K562 (cell line): ENCODE data around the gene FAM83B. TPM values are rescaled to one million over a fixed set of nuclear protein-coding genes. Genes with fewer than 3 reads are reported as not detected.
"Not testable (repeated sequence)": the region's sequence is repeated elsewhere in the genome, so short reads cannot be mapped to it uniquely, and the experiment has no call there.

Experiments used
- ATAC-seq: fragments of 200-7000 bp; cut with Tn5 transposase; 3 replicates; pipeline ENCODE4 v1.9.1; 2020; ENCODE audit warnings: moderate library complexity
- BruUV-seq: library from RNA; stranded (reverse); fragments of 400-500 nt; replicated peaks from 2 replicates; lab custom pipeline; 2021; lab: Mats Ljungman, UMichigan
- CTCF ChIA-PET: fragments of 300-600 bp; formaldehyde crosslinking; extraction: SDS; loops from one replicate; lab custom pipeline; 2021; ENCODE audit warnings: low intra/inter-chr PET ratio; lab: Yijun Ruan, JAX
- POLR2A ChIA-PET: fragments of 300-600, 350-650 bp; sonication (Branson Sonifier 250); formaldehyde crosslinking; extraction: SDS; loops from one replicate; lab custom pipeline; 2021; ENCODE audit warnings: antibody characterized with exemption, inconsistent platforms; lab: Yijun Ruan, JAX
- DNase-seq, 4 experiments: peaks; one replicate each; pipeline versions ENCODE4 v3.0.0 to v3.0.0-alpha.2; 2011 to 2018; ENCODE audit warnings: low spot score in 3 of 4, mixed read lengths in 3 of 4; ENCODE audit errors: extremely low read depth in 1 of 4
- FAIRE-seq: peaks from 2 replicates; lab custom pipeline; 2011; peaks lifted over from hg19 to GRCh38; lab: Jason Lieb, UNC
- H2AFZ ChIP-seq: 2 replicates; pipeline ENCODE4 v1.6.0; 2011; ENCODE audit warnings: low read depth, low read length, control low read depth, inconsistent platforms
- H3K27ac ChIP-seq: fragments of 200-600 bp; 3 replicates; pipeline ENCODE4 v1.8.0; 2011; ENCODE audit warnings: low read depth, mild to moderate bottlenecking, control low read depth, inconsistent platforms, low read length, moderate library complexity, mixed read lengths; ENCODE audit errors: extremely low read depth
- H3K27me3 ChIP-seq, 2 experiments: fragments of 300-600 bp in 1 of 2; 2 replicates in 1 of 2; 3 replicates in 1 of 2; pipeline versions ENCODE4 v1.6.0 to v1.8.0; 2011; ENCODE audit warnings: inconsistent platforms in 2 of 2, low read length in 2 of 2, mild to moderate bottlenecking in 1 of 2, mixed read lengths in 1 of 2, moderate library complexity in 1 of 2; ENCODE audit not compliant: control insufficient read depth in 2 of 2, insufficient read depth in 2 of 2
- H3K36me3 ChIP-seq: fragments of 300-600 bp; 3 replicates; pipeline ENCODE4 v1.8.0; 2011; ENCODE audit warnings: mild to moderate bottlenecking, low read length, inconsistent platforms; ENCODE audit not compliant: control insufficient read depth, insufficient read depth
- H3K4me1 ChIP-seq, 2 experiments: fragments of 200-600 bp in 1 of 2; replicated peaks in 1 of 2; 2 replicates in 1 of 2; 3 replicates in 1 of 2; pipeline versions ENCODE4 v1.5.1 to v1.8.0; 2011; ENCODE audit warnings: inconsistent platforms in 2 of 2, low read length in 2 of 2, mild to moderate bottlenecking in 1 of 2, mixed read lengths in 1 of 2, moderate library complexity in 1 of 2; ENCODE audit not compliant: control insufficient read depth in 2 of 2, insufficient read depth in 2 of 2
- H3K4me2 ChIP-seq: 2 replicates; pipeline ENCODE4 v1.6.1; 2011; ENCODE audit warnings: low read length, control low read depth, inconsistent platforms, mixed read lengths; ENCODE audit not compliant: insufficient read depth
- H3K4me3 ChIP-seq: fragments of 200-600 bp; sonication (generic), shearing (Covaris generic); 2 replicates; pipeline ENCODE4 v1.5.1; 2016; ENCODE audit warnings: control low read depth, inconsistent platforms
- H3K79me2 ChIP-seq: fragments of 200-600 bp; 3 replicates; pipeline ENCODE4 v1.8.0; 2011; ENCODE audit warnings: low read length, inconsistent platforms; ENCODE audit not compliant: control insufficient read depth, insufficient read depth
- H3K9ac ChIP-seq, 2 experiments: 2 replicates each; pipeline versions ENCODE4 v1.6.0 to v1.6.1; 2011; ENCODE audit warnings: low read depth in 2 of 2, low read length in 2 of 2, control low read depth in 1 of 2, inconsistent platforms in 1 of 2, mild to moderate bottlenecking in 1 of 2, mixed read lengths in 1 of 2; ENCODE audit not compliant: insufficient read depth in 1 of 2
- H3K9me1 ChIP-seq: one replicate; pipeline ENCODE4 v1.6.0; 2011; ENCODE audit warnings: inconsistent platforms, mild to moderate bottlenecking, low read length, moderate library complexity; ENCODE audit not compliant: control insufficient read depth, insufficient read depth
- H3K9me3 ChIP-seq: replicated peaks from 2 replicates; pipeline ENCODE4 v1.5.1; 2011; ENCODE audit warnings: low read depth, low read length, inconsistent platforms; ENCODE audit not compliant: control insufficient read depth, insufficient read depth
- H4K20me1 ChIP-seq: replicated peaks from 2 replicates; pipeline ENCODE4 v1.6.1; 2011; ENCODE audit warnings: low read length, inconsistent platforms, mixed read lengths; ENCODE audit not compliant: control insufficient read depth, insufficient read depth
- CBX2 ChIP-seq: fragments of 200-600 bp; sonication (generic); IDR thresholded peaks from one replicate; pipeline ENCODE4 v1.6.1; 2012; ENCODE audit warnings: mild to moderate bottlenecking, low read length, inconsistent platforms; ENCODE audit not compliant: insufficient read depth, poor library complexity, severe bottlenecking
- CHCHD3 ChIP-seq: fragments of 250-450 bp; sonication (Bioruptor Pico); IDR thresholded peaks from 2 replicates; pipeline ENCODE4 v2.1.2; 2022; ENCODE audit warnings: mild to moderate bottlenecking
- EP300 ChIP-seq: IDR thresholded peaks from 2 replicates; pipeline ENCODE4 v1.6.1; 2012; ENCODE audit warnings: low read length, improper control_type of control experiment
- ILF3 ChIP-seq: fragments of 450-650 bp; IDR thresholded peaks from 2 replicates; pipeline ENCODE4 v1.6.1; 2018; ENCODE audit warnings: antibody characterized with exemption, mild to moderate bottlenecking, moderate library complexity, borderline replicate concordance
- POLR3G ChIP-seq: IDR thresholded peaks from 2 replicates; pipeline ENCODE4 v1.6.1; 2011; ENCODE audit not compliant: insufficient read length, insufficient replicate concordance; ENCODE audit errors: extremely low read depth
- SMC3 ChIP-seq: conservative IDR thresholded peaks from 2 replicates; pipeline ENCODE4 v1.6.1; 2011; ENCODE audit warnings: low read depth, low read length, improper control_type of control experiment; ENCODE audit not compliant: insufficient read depth
- ZNF140 ChIP-seq: fragments of 250-450 bp; sonication (Bioruptor Pico); IDR thresholded peaks from 2 replicates; pipeline ENCODE4 v1.8.0; 2021; ENCODE audit warnings: moderate library complexity, mild to moderate bottlenecking, inconsistent platforms
- ZNF696 ChIP-seq: fragments of 250-450 bp; sonication (Bioruptor Pico); conservative IDR thresholded peaks from 2 replicates; pipeline ENCODE4 v1.4.0; 2020; ENCODE audit warnings: mild to moderate bottlenecking, moderate library complexity
- WGBS: fragments of 100-300 bp; shearing (Covaris generic); methylation state at CpG from one replicate; pipeline ENCODE4 v1.1.6; 2016; ENCODE audit warnings: low coverage, mixed read lengths; ENCODE audit not compliant: insufficient coverage; ENCODE audit errors: missing lambda C conversion rate; 5-methylcytosine and 5-hydroxymethylcytosine counted together
- in situ Hi-C: fragments of 300-500 bp; cut with MboI; formaldehyde crosslinking; loops from 4 replicates; pipeline ENCODE4 v1.15.0; 2018; ENCODE audit warnings: inconsistent platforms, mixed read lengths
- intact Hi-C: fragments of 100-400 bp; cut with micrococcal nuclease; formaldehyde crosslinking; loops from 2 replicates; pipeline ENCODE4 v1.14.2; 2022
- polyA plus RNA-seq, 8 experiments: library from polyadenylated mRNA; depleted of rRNA in 4 of 8; stranded (reverse) in 5 of 8; unstranded in 3 of 8; fragments of >200 nt; fragmentation: Nextera tagmentation in 2 of 8; fragmentation: Illumina TruSeq in 1 of 8; extraction: Ambion mirVana in 2 of 8; extraction: Trizol in 1 of 8; gene quantifications; 2 replicates each; pipeline versions ENCODE4 v1.2.1 to v1.2.3, GENCODE V29; 2011 to 2014; ENCODE audit warnings: inconsistent platforms in 1 of 8, missing spikeins in 1 of 8
- total RNA-seq, 7 experiments: library from RNA; depleted of rRNA in 6 of 7; stranded (reverse); fragments of >200 nt in 6 of 7; fragmentation: Illumina TruSeq in 2 of 7; extraction: Trizol in 2 of 7; gene quantifications; 2 replicates each; pipeline versions ENCODE4 v1.2.1 to v1.2.3, GENCODE V29; 2011 to 2021; ENCODE audit warnings: low replicate concordance in 1 of 7
- TF ChIP-seq, protein P1 (sequence below): fragments of 450-650 bp; formaldehyde crosslinking; IDR thresholded peaks from 2 replicates; pipeline ENCODE4 v1.4.0; 2020; ENCODE audit warnings: mild to moderate bottlenecking
- TF ChIP-seq, protein P2 (sequence below): fragments of 450-650 bp; IDR thresholded peaks from 2 replicates; pipeline ENCODE4 v1.7.0; 2016; ENCODE audit warnings: borderline replicate concordance
- TF ChIP-seq, protein P3 (sequence below): fragments of 450-650 bp; IDR thresholded peaks from 2 replicates; pipeline ENCODE4 v1.6.1; 2017; ENCODE audit warnings: mild to moderate bottlenecking, moderate library complexity

FAM83B gene
- total and polyA plus RNA-seq, 9 of the 15 experiments (the other 6 are each of a cell fraction or from before 2014, with no cell fraction given), result not detected

DNA sequence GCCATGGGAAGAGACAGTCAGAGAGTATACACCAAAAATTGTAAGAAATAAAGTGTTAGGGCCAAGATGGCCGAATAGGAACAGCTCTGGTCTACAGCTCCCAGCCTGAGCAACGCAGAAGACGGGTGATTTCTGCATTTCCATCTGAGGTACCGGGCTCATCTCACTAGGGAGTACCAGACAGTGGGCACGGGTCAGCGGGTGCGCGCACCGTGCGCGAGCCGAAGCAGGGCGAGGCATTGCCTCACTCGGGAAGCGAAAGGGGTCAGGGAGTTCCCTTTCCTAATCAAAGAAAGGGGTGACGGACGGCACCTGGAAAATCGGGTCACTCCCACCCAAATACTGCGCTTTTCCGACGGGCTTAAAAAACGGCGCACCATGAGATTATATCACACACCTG is 114.8 kb downstream of the FAM83B start:
- H3K27me3 ChIP-seq, H3K9ac ChIP-seq, H3K27ac ChIP-seq, POLR2A ChIA-PET, FAIRE-seq, in situ Hi-C loops, H3K79me2 ChIP-seq, H3K4me1 ChIP-seq, H4K20me1 ChIP-seq, H3K4me2 ChIP-seq, H2AFZ ChIP-seq, H3K36me3 ChIP-seq, DNase-seq, ATAC-seq, H3K4me3 ChIP-seq, CTCF ChIA-PET, intact Hi-C loops, BruUV-seq, H3K9me3 ChIP-seq, H3K9me1 ChIP-seq: not testable (repeated sequence)
- 3% methylated on average over 18 of the region's 23 CpGs for WGBS

DNA sequence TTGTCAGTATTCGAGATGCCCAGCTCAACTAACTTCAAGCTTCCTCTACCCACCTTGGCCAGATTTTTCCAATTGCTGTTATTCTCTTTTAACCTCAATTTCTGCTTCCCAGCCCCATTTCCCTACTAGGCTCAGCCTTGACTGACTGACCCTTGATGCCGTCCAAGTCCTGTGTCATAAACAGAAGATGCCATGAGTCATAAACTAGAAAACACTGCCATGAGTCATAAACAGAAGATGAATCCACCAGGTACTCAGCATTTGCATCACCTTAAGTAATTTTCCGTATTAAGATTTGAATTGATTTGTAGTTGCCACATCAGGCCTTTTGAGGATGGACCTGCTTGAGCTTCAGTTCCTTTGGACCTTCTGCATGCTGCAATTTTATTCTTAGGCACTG is 123.8 kb downstream of the FAM83B start:
- Histone ChIP-seq H3K4me1 (no peaks in the 10 kb centered on the region), H3K36me3 (no peaks in the 10 kb centered on the region), H3K9me3 (no peaks in the 10 kb centered on the region), H3K27me3 (no peaks in the 10 kb centered on the region), H3K9me1 (no peaks in the 10 kb centered on the region), H3K4me2 (no peak overlapping the region), H3K27ac (no peak overlapping the region), H4K20me1 (no peaks in the 10 kb centered on the region), H3K79me2 (no peaks in the 10 kb centered on the region), H2AFZ (no peak overlapping the region), H3K9ac (no peak overlapping the region), H3K4me3 (no peak overlapping the region)
- DNase-seq (no peak), ATAC-seq (no peak), FAIRE-seq (no peak)
- ChIA-PET POLR2A (no interaction called here), CTCF (no interaction called here)
- no TSS peak for BruUV-seq
- in situ Hi-C loops (no loop called here), intact Hi-C loops (no loop called here)
- WGBS, result 0% methylated on average over 3 of the region's 3 CpGs
- TF ChIP-seq ZNF140 (CRISPR knock-in tag) (no peak), CBX2 (no peak), CHCHD3 (CRISPR knock-in tag) (no peak), SMC3 (no peak), ZNF696 (CRISPR knock-in tag) (no peak), EP300 (no peak), POLR3G (no peak), ILF3 (no peak)
- TF ChIP-seq, protein P1, sequence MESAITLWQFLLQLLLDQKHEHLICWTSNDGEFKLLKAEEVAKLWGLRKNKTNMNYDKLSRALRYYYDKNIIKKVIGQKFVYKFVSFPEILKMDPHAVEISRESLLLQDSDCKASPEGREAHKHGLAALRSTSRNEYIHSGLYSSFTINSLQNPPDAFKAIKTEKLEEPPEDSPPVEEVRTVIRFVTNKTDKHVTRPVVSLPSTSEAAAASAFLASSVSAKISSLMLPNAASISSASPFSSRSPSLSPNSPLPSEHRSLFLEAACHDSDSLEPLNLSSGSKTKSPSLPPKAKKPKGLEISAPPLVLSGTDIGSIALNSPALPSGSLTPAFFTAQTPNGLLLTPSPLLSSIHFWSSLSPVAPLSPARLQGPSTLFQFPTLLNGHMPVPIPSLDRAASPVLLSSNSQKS, result no peak
- TF ChIP-seq, protein P2, sequence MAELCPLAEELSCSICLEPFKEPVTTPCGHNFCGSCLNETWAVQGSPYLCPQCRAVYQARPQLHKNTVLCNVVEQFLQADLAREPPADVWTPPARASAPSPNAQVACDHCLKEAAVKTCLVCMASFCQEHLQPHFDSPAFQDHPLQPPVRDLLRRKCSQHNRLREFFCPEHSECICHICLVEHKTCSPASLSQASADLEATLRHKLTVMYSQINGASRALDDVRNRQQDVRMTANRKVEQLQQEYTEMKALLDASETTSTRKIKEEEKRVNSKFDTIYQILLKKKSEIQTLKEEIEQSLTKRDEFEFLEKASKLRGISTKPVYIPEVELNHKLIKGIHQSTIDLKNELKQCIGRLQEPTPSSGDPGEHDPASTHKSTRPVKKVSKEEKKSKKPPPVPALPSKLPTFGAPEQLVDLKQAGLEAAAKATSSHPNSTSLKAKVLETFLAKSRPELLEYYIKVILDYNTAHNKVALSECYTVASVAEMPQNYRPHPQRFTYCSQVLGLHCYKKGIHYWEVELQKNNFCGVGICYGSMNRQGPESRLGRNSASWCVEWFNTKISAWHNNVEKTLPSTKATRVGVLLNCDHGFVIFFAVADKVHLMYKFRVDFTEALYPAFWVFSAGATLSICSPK, result no peak
- TF ChIP-seq, protein P3, sequence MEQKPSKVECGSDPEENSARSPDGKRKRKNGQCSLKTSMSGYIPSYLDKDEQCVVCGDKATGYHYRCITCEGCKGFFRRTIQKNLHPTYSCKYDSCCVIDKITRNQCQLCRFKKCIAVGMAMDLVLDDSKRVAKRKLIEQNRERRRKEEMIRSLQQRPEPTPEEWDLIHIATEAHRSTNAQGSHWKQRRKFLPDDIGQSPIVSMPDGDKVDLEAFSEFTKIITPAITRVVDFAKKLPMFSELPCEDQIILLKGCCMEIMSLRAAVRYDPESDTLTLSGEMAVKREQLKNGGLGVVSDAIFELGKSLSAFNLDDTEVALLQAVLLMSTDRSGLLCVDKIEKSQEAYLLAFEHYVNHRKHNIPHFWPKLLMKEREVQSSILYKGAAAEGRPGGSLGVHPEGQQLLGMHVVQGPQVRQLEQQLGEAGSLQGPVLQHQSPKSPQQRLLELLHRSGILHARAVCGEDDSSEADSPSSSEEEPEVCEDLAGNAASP, result no peak
